Mucosa of gallbladder (tissue), 1 donor: ENCODE data around the gene SULT1C3. TPM values are rescaled to one million over a fixed set of nuclear protein-coding genes. Genes with fewer than 3 reads are reported as not detected.
A peak's percentile ranks its signal among the peaks of the same experiment; 100 is the strongest.

ENCODE experiments used
- DNase-seq: peaks from one replicate; pipeline ENCODE4 v3.0.0-alpha.2; 2020; ENCODE audit warnings: low spot score
- total RNA-seq: library from RNA; stranded (reverse); gene quantifications from one replicate; pipeline ENCODE4 v1.2.1, GENCODE V29; 2021
- donor health status: DM: no; HTN: no; CAD: no.

SULT1C3 gene
- total RNA-seq = 0.23 TPM

- peak; percentile 35 for DNase-seq
Measured at GRCh38 chr2:108239786-108240185, at the start of gene SULT1C3. TSS of gene SULT1C3 (plus strand) at chr2:108239968. CDS start at chr2:108247195, 7,227 bp downstream.

GRCh38 chr2:108193251-108193650 lies 46.5 kb upstream of the SULT1C3 start:
- DNase-seq = no peak

GRCh38 chr2:108194409-108195132 lies 45.2 kb upstream of the SULT1C3 start:
- no peak for DNase-seq

- no peak for DNase-seq
Measured at GRCh38 chr2:108195133-108195439, 44.7 kb upstream of the SULT1C3 start.

DNA sequence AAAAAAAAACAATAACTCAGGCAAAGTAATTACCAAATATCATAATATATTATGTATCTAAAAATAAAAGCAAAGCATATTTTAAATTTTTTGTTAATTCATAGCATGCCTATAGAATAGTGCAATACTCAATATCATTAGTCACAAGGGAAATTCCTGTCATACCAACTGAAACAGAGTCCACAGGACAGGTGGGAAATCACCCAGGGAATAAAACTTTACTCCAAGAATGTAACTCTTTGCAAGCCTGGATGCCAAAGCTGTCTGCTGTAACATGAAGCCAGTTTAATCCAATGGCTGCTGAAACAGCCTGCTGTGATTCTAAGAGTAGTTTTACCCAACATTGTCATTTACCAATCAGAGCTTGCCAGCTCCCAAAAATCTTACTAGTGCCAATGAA lies 40.0 kb upstream of the SULT1C3 start:
- no peak for DNase-seq

DNA sequence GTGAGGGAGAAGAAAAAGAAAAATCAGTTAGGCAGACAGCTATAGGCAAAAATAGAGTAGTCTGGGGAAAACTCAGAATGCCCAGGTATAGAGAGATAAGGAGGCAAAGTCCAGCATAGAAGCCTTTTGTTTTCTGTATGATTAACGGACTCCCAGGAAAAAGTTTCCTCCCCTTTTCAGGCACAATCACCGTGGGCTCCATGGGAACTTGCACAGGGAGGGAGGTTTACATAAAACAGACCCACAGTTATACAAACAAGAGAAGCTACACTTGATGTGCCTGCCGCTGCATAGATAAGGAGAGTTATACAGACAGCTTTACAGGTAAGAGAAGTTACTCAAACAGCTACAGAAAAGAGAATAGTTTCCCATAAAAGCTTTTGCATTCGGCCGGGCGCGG lies 39.2 kb upstream of the SULT1C3 start:
- DNase-seq = no peak

DNA sequence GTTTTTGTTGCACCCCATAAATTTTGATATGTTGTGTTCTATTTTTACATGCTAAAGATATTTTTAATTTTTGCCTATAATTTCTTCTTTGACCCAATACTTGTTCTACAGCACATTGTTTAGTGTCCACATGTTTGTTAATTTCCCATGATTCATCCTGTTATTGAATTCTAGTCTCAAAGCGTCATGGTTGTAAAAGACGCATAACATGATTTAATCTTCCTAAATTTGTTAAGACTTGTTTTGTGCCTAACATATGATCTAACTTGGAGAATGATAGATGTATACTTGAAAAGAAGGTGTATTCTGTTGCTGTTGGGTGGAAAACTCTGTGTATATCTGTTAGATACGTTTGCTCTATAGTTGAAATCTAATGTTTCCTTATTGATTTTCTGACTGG lies 27.1 kb upstream of the SULT1C3 start:
- no peak for DNase-seq

GRCh38 chr2:108215794-108216211 lies 24.0 kb upstream of the SULT1C3 start:
- DNase-seq = peak; percentile 40

DNA sequence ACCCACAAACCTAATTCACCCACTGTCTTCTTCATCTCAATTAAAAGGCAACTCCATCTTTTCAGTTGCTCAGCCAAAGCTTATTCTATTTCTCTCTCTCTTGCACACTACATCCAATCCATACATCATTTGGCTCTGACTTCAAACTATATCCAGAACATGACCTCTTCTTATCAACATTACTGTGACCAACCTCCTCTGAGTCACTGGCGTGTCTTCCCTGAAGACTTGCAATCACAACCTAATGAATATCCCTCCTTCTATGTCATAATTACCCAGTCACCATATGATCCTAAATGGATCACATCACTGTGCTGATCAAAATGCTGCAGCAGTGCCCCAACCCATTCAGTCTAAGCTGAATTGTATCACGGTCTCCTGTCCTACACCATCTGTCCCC lies 22.6 kb upstream of the SULT1C3 start:
- no peak for DNase-seq

DNA sequence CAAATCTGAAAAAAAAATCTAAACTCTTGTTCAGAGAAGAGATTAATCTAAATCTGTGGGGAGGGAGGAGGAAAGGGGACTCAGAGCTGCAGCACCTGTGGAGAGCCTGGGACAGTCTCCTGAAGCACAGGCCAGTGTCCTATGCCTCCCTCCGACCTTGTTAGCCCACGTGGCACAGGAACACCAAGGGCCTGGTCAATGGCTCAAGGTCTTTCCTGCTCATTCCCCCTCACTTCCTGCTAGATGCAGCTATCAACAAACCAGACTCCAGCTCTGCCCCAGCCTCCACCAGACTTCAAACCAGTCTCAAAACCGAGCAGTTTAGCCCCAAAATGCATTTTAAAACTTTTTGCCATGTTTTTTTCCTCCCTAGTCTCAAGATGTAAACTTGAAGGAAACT lies 20.1 kb upstream of the SULT1C3 start:
- DNase-seq = peak; percentile 51

- DNase-seq = peak; percentile 84
Measured at GRCh38 chr2:108220191-108220590, 19.6 kb upstream of the SULT1C3 start.

DNA sequence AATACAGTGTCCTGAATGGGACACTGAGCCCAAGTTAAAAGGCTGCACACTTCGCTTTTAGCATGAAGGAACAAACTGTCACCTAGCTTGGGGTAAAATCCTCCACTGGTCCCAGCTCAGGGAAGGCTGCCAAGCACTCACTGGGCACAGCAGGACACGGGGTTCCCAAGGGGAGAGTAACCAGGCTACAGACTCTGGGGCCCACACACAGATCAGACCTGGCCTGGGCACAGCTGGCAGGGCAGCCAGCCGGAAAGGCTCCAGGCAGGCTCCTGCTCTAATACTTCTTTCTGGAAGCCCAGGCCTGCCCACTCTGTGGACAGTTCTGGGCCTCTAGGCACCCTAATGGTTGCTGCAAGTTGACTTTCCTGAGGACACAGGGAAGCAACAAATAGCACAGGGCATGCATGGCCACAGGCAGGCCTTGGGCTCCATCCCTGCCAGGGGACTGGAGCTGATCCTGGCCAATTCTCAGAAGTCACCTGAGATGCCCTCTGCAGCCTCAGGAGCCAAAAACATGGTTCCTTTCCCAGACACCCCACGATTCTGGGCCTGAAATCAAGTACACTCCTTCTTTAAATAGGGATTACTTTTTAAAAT lies 18.7 kb upstream of the SULT1C3 start:
- no peak for DNase-seq

GRCh38 chr2:108222261-108222660 lies 17.5 kb upstream of the SULT1C3 start:
- DNase-seq = no peak

DNA sequence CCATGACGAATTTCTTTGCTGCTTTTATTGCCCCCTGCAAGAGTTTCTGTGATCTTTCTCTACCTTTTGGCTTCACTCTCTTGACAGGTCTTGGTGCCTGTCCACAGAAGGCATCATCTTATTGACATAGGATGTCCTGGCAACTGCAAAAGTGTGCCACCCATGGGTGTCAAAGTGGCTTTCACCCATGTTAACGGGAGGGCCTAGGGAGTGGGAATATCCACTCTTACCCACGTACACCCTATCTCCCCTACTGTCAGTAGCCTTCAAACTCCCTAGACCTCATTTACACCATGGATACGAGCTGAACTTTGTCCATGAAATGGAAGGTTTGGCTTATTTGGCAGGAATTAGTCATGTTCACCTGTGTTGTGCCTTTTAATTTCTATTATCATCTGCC lies 16.2 kb upstream of the SULT1C3 start:
- no peak for DNase-seq

DNA sequence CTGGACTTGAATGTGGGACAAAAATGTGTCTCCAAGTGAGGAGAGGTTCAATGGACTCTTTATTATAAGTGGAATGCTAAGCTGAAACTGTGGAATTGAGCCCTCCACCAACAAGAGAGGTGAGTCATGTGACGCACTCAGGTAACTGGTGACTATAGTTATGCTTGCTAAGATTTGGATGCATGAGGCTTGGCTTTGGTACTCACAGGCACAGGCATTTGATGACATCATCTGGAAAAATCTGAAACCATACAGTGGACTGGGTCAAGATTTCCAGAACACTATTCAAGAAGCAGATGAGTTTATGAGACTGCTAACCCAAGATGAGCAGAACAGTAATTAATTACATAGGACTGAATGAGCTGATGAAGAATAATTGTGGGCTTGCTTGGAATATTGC lies 15.7 kb upstream of the SULT1C3 start:
- DNase-seq = no peak

DNA sequence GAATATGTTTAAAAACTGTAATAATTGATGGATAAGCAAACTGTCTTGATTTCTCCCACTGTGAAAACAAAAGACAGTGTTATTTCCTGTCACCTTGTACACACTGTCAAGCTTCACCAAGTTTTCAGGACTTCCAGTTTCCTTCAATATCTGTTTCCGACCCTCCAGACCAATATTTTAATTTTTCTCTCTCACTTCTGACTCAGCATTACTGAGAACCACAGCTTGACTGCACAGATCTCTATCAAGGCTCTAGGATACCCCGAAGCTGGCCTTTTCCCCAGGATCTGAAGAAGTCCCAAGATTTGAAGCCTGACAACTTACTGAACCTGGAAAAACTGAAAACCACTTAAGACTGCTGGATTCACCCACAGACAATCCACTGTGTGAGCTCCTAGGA lies 13.2 kb upstream of the SULT1C3 start:
- no peak for DNase-seq

- no peak for DNase-seq
Measured at GRCh38 chr2:108228006-108228405, 11.8 kb upstream of the SULT1C3 start.

GRCh38 chr2:108228537-108228936 lies 11.2 kb upstream of the SULT1C3 start:
- no peak for DNase-seq

GRCh38 chr2:108229875-108230274 lies 9.9 kb upstream of the SULT1C3 start:
- no peak for DNase-seq

GRCh38 chr2:108235577-108235976 lies 4.2 kb upstream of the SULT1C3 start:
- no peak for DNase-seq

DNA sequence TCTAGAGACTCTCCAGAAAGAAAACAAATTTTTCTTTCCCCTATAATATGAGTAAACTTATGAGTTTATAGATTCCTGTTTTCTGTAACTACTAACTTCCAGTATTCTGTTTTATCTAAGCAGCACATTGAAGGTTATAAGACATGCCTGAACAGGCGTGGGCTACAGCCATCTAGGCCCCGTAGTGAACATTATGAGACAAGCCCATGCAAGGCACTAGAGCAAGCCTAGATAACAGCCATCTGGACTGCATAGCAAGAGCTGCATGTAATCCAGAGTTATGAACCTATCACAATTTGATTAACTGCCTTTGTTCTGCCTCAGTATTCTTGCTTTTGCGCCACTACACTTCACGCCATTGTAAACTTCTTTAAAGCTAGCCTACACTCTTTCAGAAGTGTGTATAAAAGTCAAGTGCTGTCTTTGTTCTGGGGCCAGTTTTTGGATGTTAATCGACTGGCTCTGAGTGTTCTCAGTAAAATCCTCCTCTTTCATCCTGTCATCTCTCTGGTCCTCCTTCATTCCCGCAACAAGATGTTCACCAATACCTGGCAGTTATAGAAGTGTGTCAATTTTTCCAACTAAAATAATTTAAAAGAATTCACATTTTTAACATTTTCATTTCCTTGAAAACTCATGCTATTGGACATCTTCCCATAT lies 3.0 kb upstream of the SULT1C3 start:
- DNase-seq = no peak

DNA sequence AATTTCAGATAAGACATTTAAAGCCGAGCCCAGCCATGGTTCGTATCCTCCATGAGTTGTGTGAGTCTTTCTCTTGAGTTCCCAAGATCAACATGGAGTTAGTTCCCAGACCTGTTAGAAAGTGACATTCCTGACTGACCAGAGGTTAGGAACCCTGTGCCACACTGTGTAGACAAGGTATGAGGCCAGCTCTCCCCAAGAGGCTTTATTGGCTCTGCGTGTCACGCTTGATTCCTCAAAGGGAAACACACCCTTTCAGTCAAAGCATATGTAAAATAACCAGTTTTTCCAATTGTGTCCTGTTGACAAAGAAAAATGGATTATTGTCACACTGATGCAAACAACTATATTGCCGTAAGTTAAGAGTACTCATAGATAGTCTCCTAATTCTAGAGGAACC lies 1.2 kb downstream of the SULT1C3 start:
- DNase-seq = no peak

DNA sequence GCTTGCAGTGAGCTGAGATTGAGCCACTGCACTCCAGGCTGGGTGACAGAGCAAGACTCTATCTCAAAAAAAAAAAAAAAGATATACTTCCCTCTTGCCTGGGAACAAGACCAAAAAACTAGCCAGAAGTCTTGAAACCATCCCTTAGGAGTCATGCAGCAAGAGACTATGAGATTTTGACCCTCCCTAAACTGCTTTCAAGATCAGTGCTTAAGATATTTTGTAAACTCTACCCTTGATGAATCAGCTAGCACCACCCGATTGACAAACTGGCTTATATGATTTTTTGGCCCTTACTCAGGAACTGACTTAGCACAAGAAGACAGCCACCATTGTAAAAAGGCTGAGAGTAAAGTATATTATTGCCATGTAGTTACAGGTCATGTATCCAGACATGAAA lies 3.8 kb downstream of the SULT1C3 start:
- no peak for DNase-seq
